Panc1 (cell line): ENCODE results near the gene GADL1.

Experiments
- CTCF ChIP-seq: fragments of 450-650 bp; IDR thresholded peaks from 2 replicates; pipeline ENCODE4 v1.5.1; 2017; ENCODE audit warnings: mild to moderate bottlenecking
- POLR2AphosphoS5 ChIP-seq: IDR thresholded peaks from 2 replicates; pipeline ENCODE4 v1.6.1; 2012; ENCODE audit warnings: mild to moderate bottlenecking, low read depth, low read length, moderate library complexity
- REST ChIP-seq, 2 experiments: IDR thresholded peaks; 2 replicates each; pipeline ENCODE4 v1.6.1; 2011 to 2012; ENCODE audit warnings: low read depth in 2 of 2, control low read depth in 1 of 2, low read length in 1 of 2, mild to moderate bottlenecking in 1 of 2, moderate library complexity in 1 of 2; ENCODE audit not compliant: insufficient read depth in 1 of 2
- SIN3A ChIP-seq: IDR thresholded peaks from 2 replicates; pipeline ENCODE4 v1.6.1; 2012; ENCODE audit warnings: low read depth, mild to moderate bottlenecking, low read length, moderate library complexity, borderline replicate concordance; ENCODE audit not compliant: insufficient read depth
- TCF7L2 ChIP-seq: IDR thresholded peaks from 2 replicates; pipeline ENCODE4 v1.6.1; 2011; ENCODE audit warnings: mild to moderate bottlenecking, low read depth, low read length, inconsistent platforms

GRCh38 chr3:30729936-30730335 lies 164.5 kb downstream of the GADL1 start:
- no peak for TF ChIP-seq CTCF
- no peak for TF ChIP-seq POLR2AphosphoS5
- TF ChIP-seq TCF7L2 = no peak
- no peak for TF ChIP-seq REST (IDR thresholded peaks at IDR 0.05; ENCODE audit: insufficient read depth in 1 of 2, low read depth in 2 of 2, low read length in 1 of 2)
- TF ChIP-seq SIN3A = no peak
